Ascending aorta (tissue), 2 donors: ENCODE measurements around the gene PIPOX. TPM values are rescaled to one million over a fixed set of nuclear protein-coding genes. Genes with fewer than 3 reads are reported as not detected.

Experiments used
- DNase-seq, 2 donors: peaks; one replicate each; pipeline ENCODE4 v3.0.0-alpha.2; 2019; ENCODE audit warnings: low spot score in 2 of 2
- H3K27ac ChIP-seq, 2 donors: fragments of 200-600 bp; sonication (generic); one replicate each; pipeline ENCODE4 v1.5.1; 2016 to 2017; ENCODE audit warnings: mild to moderate bottlenecking in 1 of 2
- H3K27me3 ChIP-seq: fragments of 200-600 bp; sonication (generic); one replicate; pipeline ENCODE4 v1.5.1; 2017
- H3K36me3 ChIP-seq, 2 donors: fragments of 200-600 bp; sonication (generic); one replicate each; pipeline ENCODE4 v1.5.1; 2016
- H3K4me1 ChIP-seq, 2 donors: fragments of 200-600 bp; sonication (generic); one replicate each; pipeline ENCODE4 v1.5.1; 2016 to 2017; ENCODE audit warnings: mild to moderate bottlenecking in 1 of 2
- H3K4me3 ChIP-seq, 2 donors: fragments of 200-600 bp; sonication (generic); one replicate each; pipeline ENCODE4 v1.5.1; 2016 to 2017; ENCODE audit warnings: mild to moderate bottlenecking in 1 of 2
- H3K9me3 ChIP-seq, 2 donors: fragments of 200-600 bp; sonication (generic); one replicate each; pipeline ENCODE4 v1.5.1; 2016
- intact Hi-C: fragments of 100-400 bp; cut with DNase I; formaldehyde crosslinking; loops from one replicate; pipeline ENCODE4 v1.15.1; 2023
- total RNA-seq: library from RNA; depleted of rRNA; stranded (reverse); fragments of >200 nt; gene quantifications from one replicate; pipeline ENCODE4 v1.1.0, GENCODE V29; 2016
- TF ChIP-seq, protein P1 (sequence below), 3 experiments: fragments of 200-600 bp in 2 of 3; fragments of 450-650 bp in 1 of 3; sonication (generic) in 2 of 3; IDR thresholded peaks; one replicate each; pipeline ENCODE4 v1.5.1; 2016 to 2019; ENCODE audit warnings: antibody characterized with exemption in 3 of 3, mild to moderate bottlenecking in 1 of 3, moderate library complexity in 1 of 3

PIPOX gene
- total RNA-seq, 1 donor from 2014 or later: not detected

DNA sequence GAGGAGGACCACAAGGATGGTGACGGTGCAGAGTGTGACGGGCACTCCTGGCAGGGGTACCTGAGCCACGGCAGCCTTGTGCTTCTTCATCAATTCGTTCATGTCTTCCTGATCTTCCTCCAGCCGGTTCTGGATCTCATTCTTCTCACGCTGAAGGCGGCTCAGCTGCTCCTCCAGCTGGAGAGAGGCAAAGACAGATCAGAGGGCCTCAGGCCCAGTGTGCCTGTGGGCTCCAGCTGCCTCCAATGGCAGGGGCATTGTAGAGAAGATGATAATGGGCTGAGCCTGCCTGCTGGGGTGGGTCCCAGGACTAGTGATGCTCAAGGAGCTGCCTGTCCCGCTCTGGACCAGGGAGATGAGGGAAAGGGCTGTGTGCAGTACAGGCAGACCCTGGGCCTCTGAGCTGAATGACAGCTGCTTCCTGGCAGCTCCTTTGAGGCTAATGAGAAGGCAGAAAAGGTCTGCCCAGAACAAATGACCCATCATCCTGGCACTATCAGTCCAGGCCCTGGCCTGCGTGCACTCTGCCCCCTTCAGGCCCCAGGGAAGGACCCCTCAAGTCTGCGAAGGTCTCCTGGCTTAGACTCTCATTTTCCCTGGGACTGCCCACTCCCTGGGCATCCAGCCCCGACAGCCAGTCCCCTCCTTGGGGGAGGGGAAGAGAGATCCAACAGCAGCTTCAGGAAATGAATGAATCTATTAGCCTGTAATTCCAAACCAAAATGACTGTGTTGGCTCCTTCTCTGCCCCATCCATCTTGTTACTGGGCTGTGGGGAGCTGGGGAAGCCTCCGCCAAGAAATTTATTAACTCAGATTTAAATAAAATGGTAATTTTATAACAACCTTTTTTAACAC is 48.0 kb downstream of the PIPOX start:
- H3K4me1 ChIP-seq: no peaks in the 10 kb centered on the region
- intact Hi-C loops: no loop called here
- TF ChIP-seq, protein P1, sequence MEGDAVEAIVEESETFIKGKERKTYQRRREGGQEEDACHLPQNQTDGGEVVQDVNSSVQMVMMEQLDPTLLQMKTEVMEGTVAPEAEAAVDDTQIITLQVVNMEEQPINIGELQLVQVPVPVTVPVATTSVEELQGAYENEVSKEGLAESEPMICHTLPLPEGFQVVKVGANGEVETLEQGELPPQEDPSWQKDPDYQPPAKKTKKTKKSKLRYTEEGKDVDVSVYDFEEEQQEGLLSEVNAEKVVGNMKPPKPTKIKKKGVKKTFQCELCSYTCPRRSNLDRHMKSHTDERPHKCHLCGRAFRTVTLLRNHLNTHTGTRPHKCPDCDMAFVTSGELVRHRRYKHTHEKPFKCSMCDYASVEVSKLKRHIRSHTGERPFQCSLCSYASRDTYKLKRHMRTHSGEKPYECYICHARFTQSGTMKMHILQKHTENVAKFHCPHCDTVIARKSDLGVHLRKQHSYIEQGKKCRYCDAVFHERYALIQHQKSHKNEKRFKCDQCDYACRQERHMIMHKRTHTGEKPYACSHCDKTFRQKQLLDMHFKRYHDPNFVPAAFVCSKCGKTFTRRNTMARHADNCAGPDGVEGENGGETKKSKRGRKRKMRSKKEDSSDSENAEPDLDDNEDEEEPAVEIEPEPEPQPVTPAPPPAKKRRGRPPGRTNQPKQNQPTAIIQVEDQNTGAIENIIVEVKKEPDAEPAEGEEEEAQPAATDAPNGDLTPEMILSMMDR (IDR thresholded peaks at IDR 0.05): no peak
- no peak overlapping the region for H3K4me3 ChIP-seq
- no peaks in the 10 kb centered on the region for H3K9me3 ChIP-seq
- DNase-seq: no peak
- peaks cover 90 to 97% of the 10 kb centered on the region in 2 donors for H3K36me3 ChIP-seq
- H3K27me3 ChIP-seq: no peaks in the 10 kb centered on the region
- no peak overlapping the region for H3K27ac ChIP-seq

DNA sequence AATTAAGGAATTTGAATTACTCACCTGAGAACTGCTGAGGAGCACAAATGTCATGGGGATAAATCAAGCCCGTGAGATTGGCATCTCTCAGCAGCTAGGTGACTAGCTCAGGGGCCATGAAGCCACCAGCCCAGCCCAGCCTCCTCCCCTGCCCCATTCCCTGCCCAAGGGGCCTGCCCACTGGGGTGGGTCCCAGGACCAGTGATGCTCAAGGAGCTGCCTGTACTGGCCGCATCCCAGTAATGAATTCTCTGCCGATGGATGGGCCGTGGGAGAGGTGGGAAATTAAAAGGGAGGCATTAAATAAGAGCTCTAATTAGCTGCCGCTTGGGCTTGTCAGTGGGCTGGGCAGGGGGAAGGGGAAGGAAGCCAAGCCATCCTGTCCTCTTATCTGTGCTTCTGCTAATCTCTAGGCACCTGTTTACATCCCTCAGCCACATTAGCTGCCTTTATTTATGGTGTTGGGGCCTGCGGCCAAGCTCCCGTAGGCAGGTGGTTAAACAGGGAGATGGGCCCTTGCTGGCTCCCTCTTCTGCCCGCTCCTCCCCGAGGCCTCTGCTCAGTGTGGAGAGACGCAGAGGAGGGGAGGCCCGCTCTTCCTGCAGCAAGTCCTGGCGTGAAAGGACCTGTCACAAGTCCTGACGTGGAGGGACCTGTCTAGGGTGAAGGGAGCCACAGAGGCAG is 48.8 kb downstream of the PIPOX start:
- intact Hi-C loops: no loop called here
- peaks cover 89 to 97% of the 10 kb centered on the region in 2 donors for H3K36me3 ChIP-seq

DNA sequence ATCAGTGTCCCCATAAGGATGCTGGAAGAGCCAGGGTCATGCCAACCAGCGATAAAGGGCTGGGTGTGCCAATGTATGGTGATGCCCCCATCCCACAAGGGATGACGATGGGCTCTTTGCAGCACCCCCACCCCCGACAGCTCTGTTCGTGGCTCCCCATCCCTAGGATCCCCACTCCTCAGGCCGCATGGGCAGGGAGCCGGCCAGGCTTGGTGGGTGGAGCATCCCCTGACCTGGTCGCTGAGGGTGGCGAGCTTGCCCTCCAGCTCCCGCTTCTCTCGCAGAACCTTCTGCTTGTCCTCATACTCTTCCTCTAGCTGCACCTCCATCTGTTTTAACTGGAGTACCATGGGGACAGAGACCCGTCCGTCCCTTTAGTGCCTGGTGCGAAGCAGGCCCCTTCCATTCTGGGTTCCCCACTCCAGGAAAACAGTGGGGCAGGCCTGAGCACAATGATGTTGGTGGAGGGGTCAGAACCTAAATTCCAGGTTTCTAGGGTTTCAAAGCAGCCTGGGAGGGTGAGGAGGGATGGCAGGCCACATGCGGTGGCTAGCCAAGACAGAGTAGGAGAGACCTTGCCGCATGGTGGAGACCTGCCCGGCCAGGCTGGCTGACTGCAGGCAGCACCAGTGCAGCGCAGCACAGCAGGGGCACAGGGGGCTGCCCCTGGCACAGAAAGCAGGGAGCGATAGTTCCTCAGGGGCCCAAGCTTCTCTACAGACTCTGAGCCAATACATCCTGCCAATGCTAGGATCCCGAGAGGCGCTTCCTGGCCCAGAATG is 50.3 kb downstream of the PIPOX start:
- H3K36me3 ChIP-seq: peaks cover 92 to 100% of the 10 kb centered on the region in 2 donors

More for the DNA sequence above, 48.8 kb downstream of the PIPOX start:
- Histone ChIP-seq H3K9me3 (no peaks in the 10 kb centered on the region), H3K4me3 (no peak overlapping the region), H3K4me1 (no peaks in the 10 kb centered on the region), H3K27me3 (no peaks in the 10 kb centered on the region), H3K27ac (no peak overlapping the region)
- no peak for DNase-seq
- TF ChIP-seq, protein P1 (IDR thresholded peaks at IDR 0.05): no peak

DNA sequence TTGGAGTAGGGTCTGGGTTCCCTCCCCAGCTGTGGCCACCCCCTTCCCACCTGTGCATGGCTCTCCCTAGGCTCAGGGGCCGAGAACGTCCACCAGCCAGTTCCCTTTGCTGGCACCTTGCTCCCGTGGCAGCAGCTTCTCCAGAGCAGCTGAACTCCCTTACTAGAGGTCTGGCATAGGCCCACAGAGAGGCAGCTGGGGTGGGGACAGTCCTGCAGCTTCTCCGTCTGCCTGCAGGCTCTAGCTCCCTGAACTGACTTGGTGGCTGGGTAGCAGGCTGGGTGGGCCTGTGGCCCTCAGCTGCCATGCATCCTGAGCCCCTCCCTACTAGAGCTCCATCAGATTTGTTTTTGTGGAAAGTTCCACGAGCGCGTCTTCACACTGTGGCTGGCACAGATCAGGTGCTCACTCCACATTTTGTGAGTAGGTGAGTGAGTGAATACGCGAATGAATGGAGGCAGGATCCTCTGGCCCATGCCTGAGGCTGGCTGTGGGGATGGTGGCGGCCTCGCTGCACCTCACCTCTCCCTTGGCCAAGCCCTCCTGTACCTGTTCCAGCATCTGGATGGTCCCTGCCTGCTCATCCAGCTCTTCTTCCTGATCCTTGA is 51.3 kb downstream of the PIPOX start:
- Histone ChIP-seq H3K4me1 (no peaks in the 10 kb centered on the region), H3K27me3 (no peaks in the 10 kb centered on the region), H3K9me3 (no peaks in the 10 kb centered on the region), H3K36me3 (peaks cover 92 to 100% of the 10 kb centered on the region in 2 donors), H3K27ac (no peak overlapping the region), H3K4me3 (no peak overlapping the region)
- TF ChIP-seq, protein P1 (IDR thresholded peaks at IDR 0.05): no peak
- no peak for DNase-seq
- intact Hi-C loops: no loop called here

More for the DNA sequence above, 50.3 kb downstream of the PIPOX start:
- Histone ChIP-seq H3K27ac (no peak overlapping the region), H3K9me3 (no peaks in the 10 kb centered on the region), H3K27me3 (no peaks in the 10 kb centered on the region), H3K4me1 (no peaks in the 10 kb centered on the region), H3K4me3 (no peak overlapping the region)
- intact Hi-C loops: no loop called here
- TF ChIP-seq, protein P1 (IDR thresholded peaks at IDR 0.05): no peak
- no peak for DNase-seq

DNA sequence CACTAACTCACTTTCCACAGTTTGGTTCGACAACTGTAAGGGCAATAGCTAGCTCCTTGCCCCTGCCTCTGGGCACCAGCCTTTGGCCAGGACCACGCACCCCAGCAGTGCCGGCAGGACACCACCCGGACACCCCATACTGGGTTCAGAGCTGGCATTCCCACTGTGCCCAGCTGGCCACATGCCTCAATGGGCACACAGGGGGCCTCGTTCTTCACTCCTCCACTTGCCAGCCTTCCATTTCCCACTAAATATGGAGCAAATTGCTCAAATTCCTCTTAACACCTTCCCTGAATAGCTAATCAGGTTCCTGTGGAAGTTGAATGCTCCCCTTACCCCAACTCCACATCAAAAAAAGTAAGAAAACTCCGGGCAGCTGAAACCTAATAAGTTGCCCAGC is 52.5 kb downstream of the PIPOX start:
- peaks cover 92 to 99% of the 10 kb centered on the region in 2 donors for H3K36me3 ChIP-seq
- no peaks in the 10 kb centered on the region for H3K4me1 ChIP-seq
- H3K4me3 ChIP-seq: no peak overlapping the region
- no peak overlapping the region for H3K27ac ChIP-seq
- no peaks in the 10 kb centered on the region for H3K9me3 ChIP-seq
- intact Hi-C loops: no loop called here
- TF ChIP-seq, protein P1 (IDR thresholded peaks at IDR 0.05): no peak
- DNase-seq: no peak
- H3K27me3 ChIP-seq: no peaks in the 10 kb centered on the region
